AG04449 (cell line): ENCODE results near the gene PRKN.

ENCODE experiments used
- CTCF ChIA-PET: fragments of 350-600 bp; formaldehyde crosslinking; extraction: SDS; loops from one replicate; lab custom pipeline; 2021; ENCODE audit warnings: antibody characterized with exemption; lab: Yijun Ruan, JAX
- POLR2A ChIA-PET: fragments of 400-600, 350-600 bp; formaldehyde crosslinking; extraction: SDS; loops from one replicate; lab custom pipeline; 2020; ENCODE audit warnings: antibody characterized with exemption, inconsistent platforms; lab: Yijun Ruan, JAX
- DNase-seq: peaks from one replicate; pipeline ENCODE4 v3.0.0-alpha.2; 2010; ENCODE audit warnings: low read depth, low spot score
- H3K4me3 ChIP-seq: 2 replicates; pipeline ENCODE4 v1.5.1; 2011; ENCODE audit warnings: low read depth, mild to moderate bottlenecking, control low read depth, low read length
- TF ChIP-seq, protein P1 (sequence below): IDR thresholded peaks from one replicate; pipeline ENCODE4 v1.5.1; 2011; ENCODE audit warnings: mild to moderate bottlenecking, moderate library complexity, low read length, control low read depth, inconsistent platforms; ENCODE audit not compliant: insufficient read depth; ENCODE audit errors: missing control alignments

The PRKN gene

DNA sequence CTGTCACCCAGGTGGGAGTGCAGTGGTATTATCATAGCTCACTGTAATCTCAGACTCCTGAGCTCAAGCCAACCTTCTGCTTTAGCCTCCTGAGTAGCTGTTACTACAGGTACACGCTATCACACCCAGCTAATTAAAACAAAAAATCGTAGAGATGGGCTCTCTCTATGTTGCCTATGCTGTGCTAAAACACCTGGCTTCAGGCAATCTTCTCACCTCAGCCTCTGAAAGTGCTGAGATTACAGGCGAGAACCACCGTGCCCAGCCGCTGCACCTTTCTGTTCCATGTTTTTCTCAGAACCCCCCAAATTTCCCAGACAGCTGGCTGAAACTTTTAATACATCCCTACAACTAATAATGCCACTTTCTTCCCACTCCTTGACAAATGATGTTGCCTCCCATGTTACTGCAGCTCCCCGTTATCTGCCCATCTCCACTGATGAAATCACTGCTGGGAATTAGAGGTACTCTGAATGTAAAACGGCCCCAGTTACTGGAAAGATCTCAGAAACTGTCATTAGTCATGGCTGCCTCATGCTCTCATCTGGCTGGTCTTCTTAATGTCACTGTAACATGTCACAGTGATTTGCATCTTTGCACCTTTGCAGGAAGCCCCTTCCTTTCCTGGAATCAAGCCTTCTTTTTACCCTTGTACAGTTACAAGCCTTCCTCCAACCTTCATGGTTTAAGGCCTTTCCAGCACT is 697.5 kb downstream of the PRKN start:
- H3K4me3 ChIP-seq = no peak overlapping the region
- DNase-seq = no peak
- CTCF ChIA-PET = no interaction called here
- POLR2A ChIA-PET = no interaction called here
- TF ChIP-seq, protein P1, sequence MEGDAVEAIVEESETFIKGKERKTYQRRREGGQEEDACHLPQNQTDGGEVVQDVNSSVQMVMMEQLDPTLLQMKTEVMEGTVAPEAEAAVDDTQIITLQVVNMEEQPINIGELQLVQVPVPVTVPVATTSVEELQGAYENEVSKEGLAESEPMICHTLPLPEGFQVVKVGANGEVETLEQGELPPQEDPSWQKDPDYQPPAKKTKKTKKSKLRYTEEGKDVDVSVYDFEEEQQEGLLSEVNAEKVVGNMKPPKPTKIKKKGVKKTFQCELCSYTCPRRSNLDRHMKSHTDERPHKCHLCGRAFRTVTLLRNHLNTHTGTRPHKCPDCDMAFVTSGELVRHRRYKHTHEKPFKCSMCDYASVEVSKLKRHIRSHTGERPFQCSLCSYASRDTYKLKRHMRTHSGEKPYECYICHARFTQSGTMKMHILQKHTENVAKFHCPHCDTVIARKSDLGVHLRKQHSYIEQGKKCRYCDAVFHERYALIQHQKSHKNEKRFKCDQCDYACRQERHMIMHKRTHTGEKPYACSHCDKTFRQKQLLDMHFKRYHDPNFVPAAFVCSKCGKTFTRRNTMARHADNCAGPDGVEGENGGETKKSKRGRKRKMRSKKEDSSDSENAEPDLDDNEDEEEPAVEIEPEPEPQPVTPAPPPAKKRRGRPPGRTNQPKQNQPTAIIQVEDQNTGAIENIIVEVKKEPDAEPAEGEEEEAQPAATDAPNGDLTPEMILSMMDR = no peak

DNA sequence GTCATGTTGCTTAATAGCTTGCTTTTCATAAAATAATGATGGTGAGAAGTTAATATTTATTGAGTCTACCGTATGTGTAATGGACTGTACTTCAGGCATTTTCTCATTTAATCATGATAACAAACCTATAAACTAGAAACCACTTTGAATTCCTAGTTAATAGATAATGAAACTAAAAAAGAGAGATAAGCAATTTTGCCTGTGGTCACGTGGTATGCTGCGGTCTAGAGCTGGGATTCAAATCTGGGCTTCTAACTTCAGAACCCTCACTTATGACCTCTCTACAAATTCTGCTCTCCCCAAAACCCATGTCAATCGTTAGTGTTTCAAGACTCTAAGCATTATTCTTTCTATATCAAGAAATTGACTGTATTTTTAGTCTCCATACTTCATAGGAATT is 700.7 kb downstream of the PRKN start:
- no peak overlapping the region for H3K4me3 ChIP-seq
- TF ChIP-seq, protein P1 = no peak
- ChIA-PET CTCF (no interaction called here), POLR2A (no interaction called here)
- DNase-seq = no peak

DNA sequence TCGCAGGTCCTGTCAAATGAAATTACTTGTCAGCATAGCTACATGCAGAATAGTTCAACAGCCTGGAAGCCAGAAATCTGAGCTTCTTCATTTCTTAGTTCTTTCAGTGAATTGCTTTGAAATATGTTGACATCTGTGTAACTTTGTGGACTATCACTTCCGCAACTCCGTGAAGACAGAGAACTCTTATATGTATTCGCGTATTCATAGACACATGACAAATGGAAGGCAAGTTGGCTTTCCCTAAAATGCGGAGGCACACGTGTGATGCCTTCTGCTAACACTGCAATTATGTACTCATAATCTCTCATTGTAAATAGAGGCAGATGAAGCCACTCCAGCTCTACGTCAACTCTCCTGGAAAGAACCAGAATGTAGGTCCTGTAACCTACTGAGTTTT is 701.5 kb downstream of the PRKN start:
- CTCF ChIA-PET = no interaction called here

GRCh38 chr6:162019349-162019748 is 708.2 kb downstream of the PRKN start:
- TF ChIP-seq, protein P1 = no peak
- POLR2A ChIA-PET = no interaction called here

More for the DNA sequence above, 701.5 kb downstream of the PRKN start:
- TF ChIP-seq, protein P1 = no peak
- no peak overlapping the region for H3K4me3 ChIP-seq
- no peak for DNase-seq
- POLR2A ChIA-PET = no interaction called here

GRCh38 chr6:162017536-162017935 is 710.0 kb downstream of the PRKN start:
- ChIA-PET POLR2A (no interaction called here), CTCF (no interaction called here)
- no peak for DNase-seq
- H3K4me3 ChIP-seq = no peak overlapping the region
- TF ChIP-seq, protein P1 = no peak

More at GRCh38 chr6:162019349-162019748, 708.2 kb downstream of the PRKN start:
- DNase-seq = no peak
- H3K4me3 ChIP-seq = no peak overlapping the region
- CTCF ChIA-PET = no interaction called here

GRCh38 chr6:162014069-162014811 is 713.3 kb downstream of the PRKN start:
- ChIA-PET CTCF (no interaction called here), POLR2A (no interaction called here)
- no peak overlapping the region for H3K4me3 ChIP-seq

More at GRCh38 chr6:162014069-162014811, 713.3 kb downstream of the PRKN start:
- TF ChIP-seq, protein P1 = no peak
- DNase-seq = no peak
